HepG2 (cell line): ENCODE measurements around the gene MCC.

ENCODE experiments used
- CTCF ChIP-seq: sonication (generic); formaldehyde crosslinking; IDR thresholded peaks from 2 replicates; pipeline ENCODE4 v1.5.0; 2020; ENCODE audit warnings: mild to moderate bottlenecking, missing genetic modification reagents, moderate library complexity
- EHMT2 ChIP-seq: fragments of 200-600 bp; sonication (generic); IDR thresholded peaks from 2 replicates; pipeline ENCODE4 v1.7.0; 2017; ENCODE audit warnings: antibody characterized with exemption, low read depth, low read length, borderline replicate concordance
- ERF ChIP-seq: IDR thresholded peaks from 2 replicates; pipeline ENCODE4 v1.6.1; 2018; ENCODE audit warnings: missing biosample characterization, missing genetic modification reagents
- GABPA ChIP-seq, 2 experiments: IDR thresholded peaks; 2 replicates each; pipeline ENCODE4 v1.6.1; 2011 to 2016; ENCODE audit warnings: low read depth in 2 of 2, low read length in 1 of 2, missing biosample characterization in 1 of 2, missing genetic modification characterization in 1 of 2
- HNF4G ChIP-seq, 2 experiments: sonication (generic) in 1 of 2; formaldehyde crosslinking in 1 of 2; IDR thresholded peaks; 2 replicates each; pipeline versions ENCODE4 v1.4.0 to v1.6.1; 2011 to 2020; ENCODE audit warnings: borderline replicate concordance in 2 of 2, low read depth in 2 of 2, mild to moderate bottlenecking in 2 of 2, low read length in 1 of 2, missing genetic modification reagents in 1 of 2, moderate library complexity in 1 of 2
- PCBP1 ChIP-seq: fragments of 200-400 bp; formaldehyde crosslinking; IDR thresholded peaks from 2 replicates; pipeline ENCODE4 v1.6.1; 2017; ENCODE audit warnings: mild to moderate bottlenecking, low read depth, low read length, borderline replicate concordance
- POLR2A ChIP-seq, 2 experiments: IDR thresholded peaks; 2 replicates each; pipeline ENCODE4 v1.6.1; 2011; ENCODE audit warnings: low read depth in 2 of 2, low read length in 2 of 2, mild to moderate bottlenecking in 1 of 2, moderate library complexity in 1 of 2; ENCODE audit not compliant: insufficient read depth in 1 of 2
- REST ChIP-seq, 2 experiments: IDR thresholded peaks; 2 replicates each; pipeline ENCODE4 v1.6.1; 2011 to 2012; ENCODE audit warnings: low read length in 2 of 2, borderline replicate concordance in 1 of 2, low read depth in 1 of 2, mild to moderate bottlenecking in 1 of 2, moderate library complexity in 1 of 2
- USF2 ChIP-seq, 2 experiments: sonication (generic) in 1 of 2; formaldehyde crosslinking in 1 of 2; IDR thresholded peaks; 2 replicates each; pipeline versions ENCODE4 v1.5.1 to v1.6.1; 2011 to 2020; ENCODE audit warnings: borderline replicate concordance in 1 of 2, low read depth in 1 of 2, low read length in 1 of 2, mild to moderate bottlenecking in 1 of 2, missing genetic modification reagents in 1 of 2, moderate library complexity in 1 of 2
- XRCC5 ChIP-seq: fragments of 200-400 bp; formaldehyde crosslinking; optimal IDR thresholded peaks from 2 replicates; pipeline ENCODE3; 2017; ENCODE audit warnings: mild to moderate bottlenecking, low read length
- ZNF138 ChIP-seq: sonication (generic); formaldehyde crosslinking; IDR thresholded peaks from 2 replicates; pipeline ENCODE4 v1.5.0; 2020; ENCODE audit warnings: mild to moderate bottlenecking, low read depth, missing genetic modification reagents
- ZNF343 ChIP-seq: sonication (generic); formaldehyde crosslinking; IDR thresholded peaks from 2 replicates; pipeline ENCODE4 v1.4.0; 2020; ENCODE audit warnings: mild to moderate bottlenecking, missing genetic modification reagents

GRCh38 chr5:113225259-113225658 is 263.0 kb downstream of the MCC start:
- TF ChIP-seq ZNF343 (CRISPR knock-in tag) (no peak), USF2 (IDR thresholded peaks at IDR 0.05; ENCODE audit: low read depth, low read length) (no peak), USF2 (CRISPR knock-in tag; IDR thresholded peaks at IDR 0.05; ENCODE audit: borderline replicate concordance) (no peak), XRCC5 (no peak), POLR2A (IDR thresholded peaks at IDR 0.05; ENCODE audit: insufficient read depth in 1 of 2, low read depth in 2 of 2, low read length in 2 of 2) (no peak), EHMT2 (no peak), CTCF (CRISPR knock-in tag) (no peak), GABPA (IDR thresholded peaks at IDR 0.05; ENCODE audit: low read depth, low read length) (no peak), GABPA (CRISPR knock-in tag; IDR thresholded peaks at IDR 0.05; ENCODE audit: low read depth) (no peak), ERF (CRISPR knock-in tag) (no peak), PCBP1 (no peak), HNF4G (IDR thresholded peaks at IDR 0.05; ENCODE audit: borderline replicate concordance, low read depth, low read length) (no peak), HNF4G (CRISPR knock-in tag; IDR thresholded peaks at IDR 0.05; ENCODE audit: borderline replicate concordance, low read depth) (no peak), REST (IDR thresholded peaks at IDR 0.05; ENCODE audit: borderline replicate concordance in 1 of 2, low read depth in 1 of 2, low read length in 2 of 2) (no peak), ZNF138 (CRISPR knock-in tag) (no peak)
